GF-D8 (cell line): ENCODE measurements around the gene NR4A1.

Experiments
- DNase-seq: peaks from one replicate; lab custom pipeline; 2025; lab: John Stamatoyannopoulos, UW

Gene NR4A1

DNA sequence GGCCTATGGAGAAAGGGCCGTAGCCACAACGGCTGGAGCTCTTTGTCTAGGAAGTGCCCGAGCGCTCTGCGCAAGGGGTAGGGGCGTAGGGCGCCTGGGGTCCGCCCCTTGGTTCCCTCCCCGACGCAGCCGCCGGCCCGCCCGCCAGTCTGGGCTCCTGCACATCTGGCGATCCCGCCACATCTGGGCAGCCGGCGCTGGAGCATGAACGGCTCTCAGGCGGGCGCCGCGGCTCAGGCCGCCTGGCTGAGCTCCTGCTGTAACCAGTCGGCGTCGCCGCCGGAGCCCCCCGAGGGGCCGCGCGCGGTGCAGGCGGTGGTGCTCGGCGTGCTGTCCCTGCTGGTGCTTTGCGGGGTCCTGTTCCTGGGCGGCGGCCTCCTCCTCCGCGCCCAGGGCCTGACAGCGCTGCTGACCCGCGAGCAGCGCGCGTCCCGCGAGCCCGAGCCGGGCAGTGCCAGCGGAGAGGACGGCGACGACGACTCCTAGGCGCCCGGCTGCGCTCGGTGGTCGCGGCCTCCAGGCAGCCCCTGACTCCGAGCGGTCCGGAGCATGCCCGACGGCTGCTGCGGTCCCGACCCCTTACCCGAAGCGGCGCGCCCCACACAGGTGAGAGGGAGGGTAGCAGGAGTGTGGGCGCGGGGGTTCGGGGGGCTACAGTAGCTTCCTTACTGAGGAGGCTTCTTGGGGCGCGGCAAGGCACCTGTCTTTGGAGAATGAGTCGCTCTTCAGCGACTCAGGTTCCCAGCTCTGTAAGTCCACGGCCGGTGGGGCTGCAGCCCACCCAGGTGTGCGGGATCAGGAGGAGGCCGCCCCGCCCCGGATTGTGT lies 28.5 kb downstream of the NR4A1 start, which contains the start of gene SMIM41:
TSS of gene SMIM41 (plus strand) at position 129 of the 827 bp plus-strand sequence. CDS start at position 205, 76 bp downstream.
- DNase-seq = no peak

DNA sequence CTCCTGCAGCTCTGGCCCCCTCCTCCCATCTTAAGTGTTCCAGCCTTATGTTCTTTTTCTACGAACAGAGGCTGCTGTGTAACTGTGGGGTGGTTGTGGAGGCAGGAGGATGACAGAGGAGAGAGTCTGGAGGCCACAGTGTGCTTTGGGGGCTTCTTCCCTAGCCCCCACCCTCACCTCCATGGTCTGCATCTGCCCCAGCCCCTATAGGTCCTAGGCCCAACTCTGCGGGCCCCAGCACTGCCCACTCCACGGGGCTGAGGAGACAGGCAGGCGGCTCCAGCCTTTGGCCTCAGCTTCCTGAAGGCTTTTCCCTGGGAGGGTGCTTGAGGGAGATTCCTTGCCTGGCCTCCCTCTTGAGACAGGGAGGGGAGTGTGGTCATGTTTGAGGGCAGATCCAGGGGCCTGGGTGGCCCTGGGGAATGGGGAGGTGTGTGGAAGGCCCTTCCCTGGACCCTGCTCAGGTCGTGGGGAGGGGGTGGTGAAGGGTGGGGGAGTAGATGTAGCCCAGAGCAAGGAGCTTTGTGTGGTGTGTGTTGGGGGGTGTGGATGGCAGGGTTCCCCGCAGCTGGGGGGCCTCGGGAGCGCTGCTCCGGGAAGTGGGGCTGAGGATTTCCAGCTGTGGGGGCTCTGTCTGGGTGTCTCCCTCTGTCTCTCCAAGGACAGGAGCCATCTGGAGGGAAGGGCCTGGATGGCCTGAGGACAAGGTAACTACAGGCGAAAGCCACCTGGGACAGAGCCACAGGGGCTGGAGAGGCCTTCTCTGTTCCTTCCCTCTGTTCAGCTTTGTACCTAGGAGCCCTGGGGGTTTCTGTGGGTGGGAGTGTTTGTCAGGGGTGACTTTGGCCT lies 29.4 kb downstream of the NR4A1 start:
- DNase-seq = no peak

DNA sequence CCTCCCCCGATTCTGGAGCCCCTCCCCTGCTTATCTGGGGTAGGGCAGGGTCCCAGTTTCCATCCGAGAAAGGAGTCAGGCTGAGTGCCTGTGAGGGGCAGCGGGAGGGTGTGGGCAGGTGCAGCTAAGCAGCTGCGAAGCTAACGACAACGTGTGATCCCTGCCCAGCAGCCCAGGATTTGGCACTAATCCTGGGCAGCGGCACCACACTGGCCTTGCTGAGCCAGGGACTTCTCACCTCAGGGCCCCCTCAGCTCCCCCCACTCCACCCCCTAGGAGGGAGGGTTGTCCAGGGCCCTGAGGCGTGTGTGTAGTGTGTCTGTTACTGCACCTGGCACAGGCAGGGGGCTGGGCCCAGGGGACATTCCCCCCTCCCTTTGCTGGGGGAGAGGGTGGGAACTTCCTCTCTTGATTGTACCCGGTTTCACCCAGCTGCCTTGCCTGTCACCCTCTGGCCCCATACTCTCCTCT lies 30.1 kb downstream of the NR4A1 start:
- DNase-seq = peak; percentile 27

DNA sequence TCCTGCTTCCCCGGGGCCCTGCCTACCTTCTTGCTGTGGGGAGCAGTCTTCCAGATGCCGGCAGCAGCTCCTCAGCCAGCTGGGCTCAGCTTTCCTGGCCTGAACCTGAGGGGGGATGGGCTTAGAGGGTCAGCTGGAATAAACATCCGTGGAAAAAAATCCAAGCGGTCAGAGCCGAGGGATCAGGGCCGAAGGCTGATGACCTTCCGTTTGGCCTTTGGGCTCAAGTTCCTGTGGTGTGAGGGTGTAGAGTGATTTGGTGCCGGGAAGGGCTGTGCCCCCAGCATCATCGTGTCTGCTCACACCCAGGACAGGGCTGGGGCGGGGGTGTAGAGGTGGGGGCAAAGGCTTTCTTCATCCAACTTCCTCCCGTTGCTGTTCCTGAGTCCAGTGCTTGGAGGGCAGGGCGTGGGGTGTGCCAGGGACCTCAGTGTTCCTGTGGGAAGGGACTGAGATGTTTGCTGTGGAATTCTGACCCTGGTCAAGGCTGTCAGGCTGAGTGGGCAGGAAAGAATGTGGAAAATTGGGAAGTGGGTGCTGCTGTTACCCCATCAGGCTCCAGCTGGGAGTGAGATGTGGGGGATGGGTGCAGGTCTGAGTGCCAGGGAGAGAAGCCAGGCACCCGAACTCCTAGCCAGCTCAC lies 30.9 kb downstream of the NR4A1 start:
- DNase-seq = no peak

DNA sequence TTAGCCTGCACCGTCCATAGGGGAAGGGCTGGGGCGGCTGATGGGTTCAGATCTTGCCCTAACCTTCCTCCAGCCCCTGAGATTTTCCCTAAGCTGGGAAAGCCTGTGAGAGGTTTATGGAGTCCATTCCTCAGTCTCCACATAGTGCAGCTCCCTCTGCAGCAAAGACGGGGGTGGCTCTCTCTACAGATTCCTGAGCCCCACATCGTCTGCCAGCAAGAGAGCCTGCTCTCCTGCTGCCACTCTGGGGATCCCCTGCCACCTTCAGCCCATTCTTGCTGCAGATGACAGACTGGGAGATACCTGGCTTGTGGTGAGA lies 31.4 kb downstream of the NR4A1 start:
- DNase-seq = no peak

DNA sequence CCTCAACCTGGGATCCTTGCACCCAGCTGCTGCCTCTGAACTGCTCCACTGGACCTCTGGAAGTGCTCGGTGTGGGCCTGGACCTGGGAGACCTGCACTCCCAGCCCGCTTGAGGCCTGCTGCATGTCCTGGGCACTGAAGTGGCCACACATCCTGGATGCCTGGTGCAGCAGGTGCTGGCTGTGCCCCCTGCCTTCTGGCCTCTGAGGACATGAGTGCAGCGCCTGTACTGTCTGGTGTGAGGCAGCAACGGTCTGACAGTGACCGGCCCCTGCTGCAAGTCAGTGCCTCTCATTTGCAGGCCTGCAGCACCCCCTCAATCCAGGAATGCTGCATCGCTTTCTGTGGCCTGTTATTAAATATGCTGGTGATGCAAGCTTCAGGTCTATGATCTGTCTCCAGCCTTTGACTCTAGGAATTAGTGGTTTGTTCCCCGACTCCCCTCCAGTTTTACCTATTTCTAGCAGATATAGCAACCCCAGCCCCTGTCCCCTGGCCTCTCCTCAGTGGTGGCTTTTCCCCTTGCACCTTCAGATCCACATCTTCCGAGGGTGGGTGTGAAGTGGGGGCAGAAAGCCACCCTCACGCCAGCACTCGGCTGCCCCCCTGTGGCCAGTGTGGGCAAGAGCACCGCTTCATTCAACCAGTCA lies 31.9 kb downstream of the NR4A1 start:
- no peak for DNase-seq

DNA sequence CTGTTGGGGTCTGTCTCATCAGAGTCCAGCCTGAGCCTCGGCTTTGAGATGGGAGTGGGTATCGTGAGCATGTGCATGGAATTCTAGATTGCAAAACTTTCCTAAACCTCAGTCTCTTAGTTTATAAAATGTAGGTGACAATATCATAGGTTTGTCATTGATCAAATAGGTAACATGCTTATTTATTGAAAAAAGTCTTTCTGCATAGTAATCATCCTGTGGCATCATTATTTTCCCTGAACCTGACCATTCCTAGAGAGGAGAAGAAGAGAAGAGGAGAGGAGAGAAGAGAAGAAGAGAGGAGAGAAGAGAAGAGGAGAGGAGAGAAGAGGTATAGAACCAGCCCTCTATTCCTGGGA lies 32.4 kb downstream of the NR4A1 start:
- DNase-seq = no peak

DNA sequence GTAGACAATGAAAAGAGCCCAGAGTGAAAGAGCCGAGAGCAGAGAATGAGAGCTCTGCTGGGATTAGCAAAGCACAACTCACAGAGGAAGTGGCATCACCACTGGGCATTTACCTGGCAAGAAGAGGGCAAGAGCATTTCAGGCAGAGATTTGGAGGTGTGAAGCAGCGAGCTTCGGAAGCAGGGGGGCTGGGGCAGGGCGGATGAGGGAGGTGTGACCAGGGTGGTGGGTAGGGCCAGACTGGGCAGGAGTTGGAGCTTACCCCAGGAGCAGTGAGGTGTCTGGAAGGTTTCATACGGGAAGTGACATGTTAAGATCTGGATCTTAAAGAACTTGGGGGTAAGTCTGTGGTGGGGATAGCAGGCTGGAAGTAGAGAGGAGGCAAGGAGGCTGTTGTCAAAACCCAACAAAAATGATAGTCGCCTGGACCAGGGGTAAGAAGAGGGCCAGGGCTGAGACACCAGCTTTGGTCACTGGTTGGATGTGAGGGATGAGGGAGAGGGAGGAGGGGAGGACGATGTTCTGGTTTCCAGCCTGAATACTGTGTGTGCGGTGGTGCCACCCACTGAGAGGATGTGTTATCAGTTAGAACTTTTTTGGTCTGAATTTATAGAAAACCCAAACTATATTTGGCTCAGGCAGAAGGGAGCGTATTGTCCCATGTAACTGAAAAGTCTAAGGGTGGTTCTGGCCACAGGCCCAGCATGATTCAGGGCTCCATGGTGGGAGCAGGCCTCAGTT lies 33.4 kb downstream of the NR4A1 start:
- DNase-seq = no peak

DNA sequence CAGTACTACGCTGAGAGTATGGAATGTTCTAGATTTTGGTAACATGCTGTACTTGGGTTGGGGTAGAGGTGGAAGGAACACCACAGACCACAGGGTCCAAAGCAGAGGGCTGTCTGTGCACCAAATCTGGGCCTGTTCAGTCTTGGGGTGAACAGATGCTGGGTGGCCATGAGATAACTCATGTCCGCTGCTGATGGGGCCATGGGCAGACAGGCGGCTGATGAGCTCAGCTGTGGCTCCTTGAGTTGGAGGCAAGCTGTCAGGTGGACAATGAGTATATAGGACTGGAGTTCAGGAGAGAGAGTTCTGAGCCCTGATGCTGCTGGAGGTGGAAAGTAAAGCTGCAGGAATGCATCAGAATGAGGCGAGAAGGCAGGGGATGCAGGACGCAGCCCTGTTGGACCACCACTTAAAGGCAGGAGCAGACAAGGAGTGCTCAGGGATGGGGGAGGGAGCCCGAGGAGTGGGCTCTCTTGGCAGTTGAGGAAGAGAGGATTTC lies 34.5 kb downstream of the NR4A1 start:
- no peak for DNase-seq

DNA sequence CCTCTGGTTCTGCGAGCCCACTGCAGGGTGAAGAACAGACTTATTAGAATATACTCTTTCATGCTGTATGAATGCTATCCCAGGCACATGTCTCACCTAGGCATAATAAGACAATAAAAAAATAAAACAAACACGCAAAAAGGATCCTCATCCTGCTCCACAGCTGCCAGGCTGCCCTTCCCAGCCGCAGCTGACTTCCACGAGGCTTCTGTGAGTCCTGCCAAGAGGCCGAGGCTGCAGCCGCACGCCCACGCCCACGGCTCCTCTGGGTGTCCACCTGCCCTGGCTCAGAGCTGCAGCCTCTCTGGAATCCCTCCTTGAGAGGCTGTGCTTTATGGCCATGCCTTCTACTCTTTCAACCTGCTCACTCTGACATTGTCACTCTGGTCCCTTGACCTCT lies 35.1 kb downstream of the NR4A1 start:
- DNase-seq = no peak

DNA sequence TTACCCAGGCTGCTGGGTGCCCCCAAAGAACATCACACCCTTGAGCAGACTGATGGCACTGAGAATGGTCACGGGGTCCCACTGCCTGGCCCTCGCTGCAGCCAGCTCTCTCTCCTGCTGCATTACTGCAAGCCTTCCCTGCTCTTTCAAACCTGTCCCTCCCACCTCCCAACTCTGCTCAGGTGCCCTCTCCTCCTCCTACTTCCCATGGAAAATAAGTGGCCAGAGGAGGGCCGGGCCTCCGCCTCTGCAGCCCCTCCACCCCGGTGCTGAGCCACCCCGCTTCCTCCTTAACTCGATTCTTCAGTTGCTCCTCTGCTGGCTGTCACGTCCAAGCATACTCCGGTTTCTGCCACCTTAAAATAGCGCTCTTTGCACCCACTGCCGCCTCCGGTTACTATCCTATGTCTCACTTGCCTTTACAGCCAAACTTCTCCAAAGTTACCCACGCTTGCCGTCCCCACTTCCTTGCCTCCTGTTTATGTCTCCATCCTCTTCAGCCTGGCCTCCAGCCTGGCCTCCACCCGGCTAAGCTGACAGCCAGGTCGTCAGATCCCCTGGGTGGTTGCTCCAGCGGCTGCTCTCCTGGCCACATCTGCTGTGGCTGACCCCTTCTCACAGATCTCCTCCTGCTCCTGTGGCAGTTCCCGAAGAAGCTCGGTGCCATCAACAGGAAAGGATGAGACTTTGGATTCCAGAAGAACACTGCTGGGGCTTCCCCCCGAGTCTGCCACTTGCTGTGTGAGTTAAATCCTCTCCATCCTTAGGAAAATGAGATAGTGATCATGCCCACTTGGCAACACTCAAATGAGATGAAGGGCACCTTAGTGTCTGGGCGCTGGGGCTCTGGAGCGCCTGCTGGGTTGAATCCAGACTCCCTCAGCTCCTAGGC lies 35.9 kb downstream of the NR4A1 start:
- DNase-seq = no peak

DNA sequence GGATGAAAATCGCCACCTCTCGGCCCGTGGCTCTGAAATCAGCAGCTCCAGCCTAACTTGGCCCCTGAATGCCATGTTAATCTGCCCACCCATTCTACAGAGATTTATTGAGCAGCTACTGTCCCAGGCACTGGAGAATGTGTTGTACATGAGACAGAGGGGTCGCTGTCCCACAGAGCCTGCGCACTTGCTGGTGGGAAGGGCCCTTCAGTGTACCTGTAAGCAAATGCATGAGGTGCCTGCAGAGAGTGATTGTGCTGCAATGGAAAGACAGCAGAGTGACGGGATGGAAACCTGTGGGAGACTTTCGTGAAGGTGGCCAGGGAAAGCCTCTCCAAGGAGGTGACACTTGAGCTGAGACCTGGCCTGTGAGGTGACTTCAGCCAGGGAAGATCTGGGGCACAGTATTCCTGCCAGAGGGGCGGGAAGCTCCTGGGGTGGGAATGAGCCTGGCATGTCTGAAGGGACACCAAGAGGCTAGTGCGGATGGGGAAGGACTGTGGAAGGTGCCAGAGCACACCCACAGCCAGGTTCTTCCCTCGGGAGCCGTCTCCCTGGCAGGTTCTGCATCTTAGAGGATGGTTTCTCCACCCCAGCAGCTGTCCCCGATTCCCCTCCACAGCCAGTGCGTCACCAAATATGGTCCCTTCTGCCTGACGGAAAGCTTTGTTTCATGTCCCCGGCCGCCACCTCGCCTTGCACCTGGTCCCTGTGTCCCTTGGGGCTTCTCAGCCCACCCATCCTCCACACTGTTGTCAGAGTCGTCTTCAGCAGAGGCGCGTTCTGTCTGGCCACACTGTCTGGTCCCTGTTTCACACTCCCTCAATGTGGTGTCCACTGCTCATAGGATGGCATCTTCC lies 36.9 kb downstream of the NR4A1 start:
- no peak for DNase-seq

DNA sequence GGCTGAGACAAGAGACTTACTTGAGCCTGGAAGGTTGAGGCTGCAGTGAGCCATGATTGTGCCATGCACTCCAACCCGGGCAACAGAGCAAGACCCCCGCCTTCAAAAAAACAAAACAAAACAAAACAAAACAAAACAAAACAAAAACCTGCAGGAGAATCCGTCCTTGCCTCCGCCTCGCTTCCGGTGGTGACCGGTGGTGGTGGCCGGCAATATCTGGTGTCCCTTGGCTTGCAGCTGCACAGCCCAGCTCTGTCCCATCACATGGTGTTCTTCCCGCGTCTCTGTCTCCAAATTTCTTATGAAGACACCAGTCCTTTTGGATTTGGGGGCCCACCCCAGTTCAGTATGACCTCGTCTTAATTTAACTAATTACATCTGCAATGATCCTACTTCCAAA lies 38.2 kb downstream of the NR4A1 start:
- DNase-seq = no peak

DNA sequence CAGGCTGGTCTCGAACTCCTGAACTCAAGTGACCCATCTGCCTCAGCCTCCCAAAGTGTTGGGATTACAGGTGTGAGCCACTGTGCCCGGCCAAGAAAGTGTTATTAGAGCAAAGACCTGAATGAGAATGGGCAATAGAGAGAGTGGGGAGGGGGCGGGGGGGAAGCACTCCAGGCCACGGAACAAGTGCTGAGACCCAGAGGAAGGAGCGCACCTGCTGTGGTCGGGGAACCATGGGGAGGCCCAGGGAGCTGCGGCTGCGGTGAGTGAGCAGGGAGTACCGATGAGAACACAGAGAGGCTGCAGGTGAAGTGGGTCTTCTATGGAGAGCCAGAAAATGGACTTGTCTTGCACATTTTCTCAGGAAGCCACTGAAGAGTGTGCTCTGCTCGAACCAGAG lies 39.0 kb downstream of the NR4A1 start:
- DNase-seq = no peak

DNA sequence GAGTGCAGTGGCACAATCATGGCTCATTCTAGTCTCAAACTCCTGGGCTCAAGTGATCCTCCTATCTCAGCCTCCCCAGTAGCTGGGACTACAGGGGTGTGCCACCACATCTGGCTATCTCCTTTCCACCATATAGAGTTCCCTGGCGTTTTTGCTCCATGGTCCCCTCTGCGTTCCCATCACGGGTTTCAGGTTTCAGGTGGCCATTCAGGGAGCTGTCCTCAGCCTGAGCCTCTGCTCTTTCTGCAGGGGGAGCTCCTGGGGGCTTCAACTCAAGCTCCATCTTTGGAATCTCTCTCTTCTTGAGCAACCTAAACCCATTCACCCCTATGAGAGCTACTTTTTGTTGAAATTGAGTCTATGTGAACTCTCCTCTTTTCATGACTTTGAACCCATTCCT lies 39.8 kb downstream of the NR4A1 start:
- DNase-seq = no peak

DNA sequence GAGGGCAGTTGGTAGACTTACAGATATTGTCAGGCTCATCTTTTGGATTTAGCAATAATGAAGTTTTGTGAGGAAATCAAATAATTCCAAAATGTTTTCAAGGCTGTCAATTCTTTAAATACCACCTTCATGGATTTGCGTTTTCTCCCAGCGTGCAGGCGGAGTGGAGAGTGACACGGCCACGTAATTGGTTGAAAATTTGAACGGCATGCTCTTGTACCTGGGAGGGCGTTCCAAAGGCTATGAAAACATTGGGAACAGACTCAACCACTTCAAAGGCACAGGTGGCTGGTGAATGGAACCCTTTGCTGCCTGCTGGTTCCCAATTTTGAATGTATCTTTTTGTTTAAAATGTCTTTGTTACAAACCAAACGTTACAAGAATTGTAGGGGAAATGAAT lies 40.6 kb downstream of the NR4A1 start:
- DNase-seq = no peak

DNA sequence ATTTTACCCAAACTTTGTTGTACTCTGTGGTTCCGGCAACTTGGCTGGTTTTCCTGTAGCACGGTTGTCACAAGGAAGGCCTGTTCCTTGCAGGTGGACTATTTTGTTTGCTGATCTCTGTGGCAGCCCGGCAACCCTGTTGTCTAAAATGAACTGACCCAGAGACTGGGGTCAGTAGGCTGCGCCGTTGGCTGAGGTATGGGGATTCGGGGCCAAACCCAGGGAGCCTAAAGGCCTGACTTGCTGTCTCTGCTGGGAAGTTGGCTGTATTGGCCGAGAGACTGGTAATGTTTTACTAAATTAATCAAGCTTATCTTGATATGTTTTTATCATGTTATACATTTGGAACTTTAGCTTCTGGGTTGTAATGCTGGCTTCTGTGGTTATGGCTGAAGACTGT lies 42.1 kb downstream of the NR4A1 start:
- DNase-seq = no peak

DNA sequence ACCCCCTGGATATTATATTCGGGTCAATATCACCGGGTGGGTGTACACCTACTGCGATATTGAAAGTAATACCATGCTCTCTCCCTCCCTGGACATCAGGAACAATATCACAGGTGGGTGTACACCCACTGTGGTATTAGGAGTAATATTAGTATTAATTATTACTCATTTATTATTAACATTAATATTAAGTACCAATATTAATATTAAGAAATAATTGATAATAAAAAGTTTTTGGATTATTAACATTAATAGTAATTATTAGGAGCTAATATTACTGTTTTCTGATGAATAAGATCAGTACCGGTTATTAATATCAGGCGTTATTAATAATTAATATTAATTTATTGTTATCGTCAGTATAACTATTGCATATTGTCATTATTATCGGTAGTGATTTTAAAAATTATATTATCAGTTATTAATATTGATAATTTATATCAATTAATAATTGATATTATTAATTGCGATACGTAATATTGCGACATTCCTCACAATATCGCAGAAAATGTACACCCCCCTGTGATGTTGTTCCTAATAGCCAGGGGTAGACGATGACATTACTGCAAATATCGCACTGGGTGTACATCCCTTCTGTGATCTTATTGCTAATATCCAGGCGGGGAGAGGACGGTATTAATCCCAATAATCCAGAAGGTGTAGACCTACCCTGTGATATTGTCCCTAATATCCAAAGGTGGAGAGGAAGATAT lies 45.2 kb downstream of the NR4A1 start:
- DNase-seq = no peak
